Thoracic aorta (tissue), 2 donors: ENCODE data around the gene GSTT2. TPM values are rescaled to one million over a fixed set of nuclear protein-coding genes. Genes with fewer than 3 reads are reported as not detected.

Experiments
- ATAC-seq: fragments of 150-250 bp; one replicate; pipeline ENCODE4 v1.8.0; 2017; ENCODE audit warnings: low read depth; ENCODE audit not compliant: insufficient number of reproducible peaks, low FRiP score
- DNase-seq: peaks from one replicate; pipeline ENCODE4 v3.0.0-alpha.2; 2020; ENCODE audit warnings: low spot score
- H3K27ac ChIP-seq, 2 donors: fragments of 200-600 bp; sonication (generic); 1 replicate in 1 of 2; 2 replicates in 1 of 2; pipeline ENCODE4 v1.5.1; 2016; ENCODE audit warnings: mild to moderate bottlenecking in 2 of 2, moderate library complexity in 2 of 2
- H3K27me3 ChIP-seq: fragments of 200-600 bp; sonication (generic); replicated peaks from 2 replicates; pipeline ENCODE4 v1.6.0; 2016; ENCODE audit warnings: mild to moderate bottlenecking; ENCODE audit not compliant: insufficient read depth
- H3K36me3 ChIP-seq: fragments of 200-600 bp; sonication (generic); one replicate; pipeline ENCODE4 v1.5.1; 2016
- H3K4me1 ChIP-seq, 2 donors: fragments of 200-600 bp; sonication (generic); 1 replicate in 1 of 2; 2 replicates in 1 of 2; pipeline versions ENCODE4 v1.5.1 to v1.6.0; 2016; ENCODE audit warnings: low read depth in 2 of 2, mild to moderate bottlenecking in 1 of 2; ENCODE audit not compliant: control insufficient read depth in 1 of 2
- H3K4me3 ChIP-seq: fragments of 200-600 bp; sonication (generic); 2 replicates; pipeline ENCODE4 v1.5.1; 2016; ENCODE audit warnings: mild to moderate bottlenecking
- H3K9me3 ChIP-seq: fragments of 200-600 bp; sonication (generic); 2 replicates; pipeline ENCODE4 v1.5.1; 2016
- total RNA-seq, 2 donors: library from RNA; depleted of rRNA; stranded (reverse); fragments of >200 nt; gene quantifications; one replicate each; pipeline versions ENCODE4 v1.1.0 to v1.2.3, GENCODE V29; 2016
- TF ChIP-seq, protein P1 (sequence below): fragments of 200-600 bp; sonication (generic); IDR thresholded peaks from one replicate; pipeline ENCODE4 v1.5.1; 2019; ENCODE audit warnings: antibody characterized with exemption

GSTT2 gene
- total RNA-seq, 2 donors from 2014 or later, result not detected

DNA sequence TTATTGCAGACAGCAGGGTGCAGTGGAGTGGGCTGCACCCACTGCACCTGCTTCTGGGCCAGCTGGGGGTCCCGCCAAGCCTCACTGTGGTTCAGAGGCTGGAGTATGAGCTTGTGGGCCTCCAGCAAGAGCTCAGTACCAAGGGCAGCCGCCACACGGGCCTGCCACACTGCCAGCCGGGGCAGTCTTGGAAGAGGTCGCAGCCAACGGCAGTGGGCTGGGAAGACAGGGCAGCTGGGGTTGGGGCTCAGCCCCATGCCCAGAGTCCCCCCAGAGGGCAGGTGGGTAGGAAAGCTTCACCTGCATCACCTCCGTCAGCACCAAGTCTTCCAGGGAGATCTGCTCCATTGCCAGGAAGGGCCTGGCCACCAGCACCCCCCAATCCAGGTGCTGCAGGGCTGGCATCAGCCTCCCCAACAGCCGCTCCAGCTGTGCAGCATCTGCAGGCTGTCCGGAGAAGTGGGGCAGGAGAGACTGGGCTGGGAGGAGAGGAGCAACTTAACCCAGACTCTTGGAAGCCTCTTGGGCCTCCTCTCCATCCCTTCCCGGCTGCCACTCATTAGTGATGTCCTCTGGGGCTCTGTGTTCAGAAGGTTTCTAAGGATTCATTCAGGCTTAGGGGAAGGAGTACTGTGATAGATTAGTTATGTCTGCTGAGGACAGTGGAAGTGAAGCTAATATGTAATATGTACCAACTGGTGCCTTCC, 26.4 kb downstream of the GSTT2 start:
- DNase-seq, result no peak
- Histone ChIP-seq H3K9me3 (no peaks in the 10 kb centered on the region), H3K27me3 (no peaks in the 10 kb centered on the region), H3K4me1 (peaks cover 6 to 16% of the 10 kb centered on the region in 2 donors), H3K27ac (peak overlapping the region in 1 of 2 donors; percentile 67), H3K4me3 (no peak overlapping the region), H3K36me3 (no peaks in the 10 kb centered on the region)
- TF ChIP-seq, protein P1, sequence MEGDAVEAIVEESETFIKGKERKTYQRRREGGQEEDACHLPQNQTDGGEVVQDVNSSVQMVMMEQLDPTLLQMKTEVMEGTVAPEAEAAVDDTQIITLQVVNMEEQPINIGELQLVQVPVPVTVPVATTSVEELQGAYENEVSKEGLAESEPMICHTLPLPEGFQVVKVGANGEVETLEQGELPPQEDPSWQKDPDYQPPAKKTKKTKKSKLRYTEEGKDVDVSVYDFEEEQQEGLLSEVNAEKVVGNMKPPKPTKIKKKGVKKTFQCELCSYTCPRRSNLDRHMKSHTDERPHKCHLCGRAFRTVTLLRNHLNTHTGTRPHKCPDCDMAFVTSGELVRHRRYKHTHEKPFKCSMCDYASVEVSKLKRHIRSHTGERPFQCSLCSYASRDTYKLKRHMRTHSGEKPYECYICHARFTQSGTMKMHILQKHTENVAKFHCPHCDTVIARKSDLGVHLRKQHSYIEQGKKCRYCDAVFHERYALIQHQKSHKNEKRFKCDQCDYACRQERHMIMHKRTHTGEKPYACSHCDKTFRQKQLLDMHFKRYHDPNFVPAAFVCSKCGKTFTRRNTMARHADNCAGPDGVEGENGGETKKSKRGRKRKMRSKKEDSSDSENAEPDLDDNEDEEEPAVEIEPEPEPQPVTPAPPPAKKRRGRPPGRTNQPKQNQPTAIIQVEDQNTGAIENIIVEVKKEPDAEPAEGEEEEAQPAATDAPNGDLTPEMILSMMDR, result no peak
- ATAC-seq, result no peak

DNA sequence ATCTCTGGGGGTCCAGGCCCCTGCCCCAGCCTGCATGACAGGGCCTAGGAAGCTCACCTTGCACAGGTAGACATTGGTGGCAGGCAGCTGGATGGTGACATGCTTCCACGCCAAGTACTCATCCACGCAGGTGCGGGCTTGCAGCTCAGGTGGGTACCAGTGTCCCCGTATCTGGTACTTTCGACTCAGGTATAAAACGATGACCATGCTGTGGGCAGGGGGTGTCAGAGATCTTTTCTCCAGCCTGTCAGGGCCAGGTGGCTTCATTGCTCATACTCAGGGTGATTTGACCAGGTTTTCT, 26.9 kb downstream of the GSTT2 start:
- TF ChIP-seq, protein P1, result no peak
- ATAC-seq (no peak), DNase-seq (no peak)
- H3K4me3 ChIP-seq, result no peak overlapping the region
- peaks cover 6 to 16% of the 10 kb centered on the region in 2 donors for H3K4me1 ChIP-seq
- H3K27ac ChIP-seq, result no peak overlapping the region
- no peaks in the 10 kb centered on the region for H3K36me3 ChIP-seq
- H3K9me3 ChIP-seq, result no peaks in the 10 kb centered on the region
- H3K27me3 ChIP-seq, result no peaks in the 10 kb centered on the region

DNA sequence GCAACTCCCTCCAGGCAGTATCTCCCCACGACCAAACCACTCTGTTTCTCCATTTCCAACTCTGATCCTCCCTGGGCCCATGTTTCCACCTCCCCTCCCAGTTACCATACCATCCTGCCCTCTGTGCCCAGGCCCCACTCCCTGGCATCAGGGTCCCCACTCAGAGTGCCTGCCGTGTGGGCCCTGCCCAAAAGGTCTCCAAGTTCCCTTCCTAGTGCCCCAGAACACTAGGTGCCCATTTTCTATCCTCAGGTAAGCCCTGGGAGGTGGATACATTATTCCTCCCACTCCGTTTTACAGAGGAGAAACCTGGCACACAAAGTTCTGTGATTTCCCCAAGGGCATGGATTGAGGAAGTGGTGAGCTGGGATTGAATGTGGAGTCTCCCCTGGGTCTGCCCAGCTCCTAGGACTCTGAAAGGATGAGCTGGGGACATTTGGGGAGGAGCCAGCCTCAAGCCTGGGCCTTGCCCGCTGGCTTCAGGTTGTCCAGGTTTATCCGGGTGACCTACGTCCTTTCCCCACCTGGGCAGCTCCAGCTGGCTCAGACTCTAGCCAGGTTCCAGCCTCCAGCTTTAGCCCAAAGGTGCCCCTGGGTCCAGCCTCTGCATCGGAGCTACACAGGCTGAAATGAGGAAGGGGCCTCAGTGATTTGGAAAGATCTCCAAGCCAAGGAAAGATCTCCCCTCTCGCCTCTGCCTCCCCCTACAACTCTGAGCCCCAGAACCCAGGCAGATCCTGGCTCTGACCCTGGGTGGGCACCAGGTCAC, 27.5 kb downstream of the GSTT2 start:
- Histone ChIP-seq H3K4me1 (peaks cover 11 to 20% of the 10 kb centered on the region in 2 donors), H3K4me3 (no peak overlapping the region), H3K36me3 (no peaks in the 10 kb centered on the region), H3K27ac (no peak overlapping the region), H3K27me3 (no peaks in the 10 kb centered on the region), H3K9me3 (no peaks in the 10 kb centered on the region)
- DNase-seq, result no peak
- TF ChIP-seq, protein P1, result no peak
- no peak for ATAC-seq

DNA sequence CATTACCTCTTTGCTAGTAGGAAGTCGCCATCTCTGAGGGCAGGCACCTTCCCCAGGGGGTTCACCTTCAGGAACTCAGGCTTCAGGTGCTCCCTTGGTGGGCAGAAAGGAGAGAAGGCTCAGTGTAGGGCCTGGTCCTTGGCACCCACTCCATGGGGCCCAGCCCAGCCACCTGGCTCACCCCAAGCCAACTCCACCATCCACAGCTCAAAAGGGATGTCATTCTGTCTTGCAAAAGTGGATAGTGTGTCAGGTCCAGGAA, 28.0 kb downstream of the GSTT2 start:
- H3K4me3 ChIP-seq, result no peak overlapping the region
- TF ChIP-seq, protein P1, result no peak
- H3K4me1 ChIP-seq, result peaks cover 16 to 25% of the 10 kb centered on the region in 2 donors
- H3K9me3 ChIP-seq, result no peaks in the 10 kb centered on the region
- ATAC-seq, result no peak
- DNase-seq, result no peak
- H3K36me3 ChIP-seq, result no peaks in the 10 kb centered on the region
- no peak overlapping the region for H3K27ac ChIP-seq
- H3K27me3 ChIP-seq, result no peaks in the 10 kb centered on the region

DNA sequence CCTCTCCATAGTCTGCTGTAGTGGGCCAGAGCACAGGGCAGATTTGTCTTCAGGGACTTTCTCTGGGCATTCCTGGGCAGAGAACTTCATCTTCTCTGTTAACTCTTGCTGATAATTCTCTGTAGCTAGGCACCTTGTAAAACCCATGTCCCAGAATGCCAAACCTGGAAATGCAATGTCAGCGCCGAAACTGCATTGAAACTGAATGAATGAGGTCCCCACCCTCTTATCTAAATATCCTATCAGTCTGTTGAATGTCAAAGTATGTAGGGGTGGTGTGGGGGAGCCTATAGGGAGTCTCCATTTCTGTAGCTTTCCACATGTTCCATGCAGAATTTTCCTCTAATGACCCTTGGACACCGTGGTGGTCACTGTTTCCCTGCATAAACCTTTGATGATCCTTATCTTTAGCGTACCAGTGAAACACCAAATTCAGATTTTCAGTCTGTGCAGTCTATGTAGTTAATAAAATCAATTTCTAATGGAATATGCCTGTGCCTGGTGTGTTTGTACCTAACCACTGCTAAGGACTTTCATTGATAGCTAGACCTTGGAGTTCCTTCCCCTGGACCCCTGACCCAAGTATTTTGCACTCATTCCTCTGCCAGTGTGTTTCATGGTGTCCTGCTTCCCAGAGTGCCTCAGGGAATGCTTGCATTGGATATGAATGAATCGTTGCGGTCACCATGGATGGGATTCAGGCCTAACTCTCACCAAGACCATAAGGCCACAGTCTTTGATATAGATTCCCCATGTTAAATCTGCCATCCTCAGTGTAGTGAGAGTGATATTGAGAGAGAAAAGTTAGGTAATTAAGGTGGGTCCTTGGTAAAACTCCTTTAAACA, 28.7 kb downstream of the GSTT2 start:
- no peak for ATAC-seq
- no peak overlapping the region for H3K4me3 ChIP-seq
- no peaks in the 10 kb centered on the region for H3K9me3 ChIP-seq

More for the DNA sequence above, 28.7 kb downstream of the GSTT2 start:
- Histone ChIP-seq H3K36me3 (no peaks in the 10 kb centered on the region), H3K27ac (no peak overlapping the region), H3K27me3 (no peaks in the 10 kb centered on the region), H3K4me1 (peaks cover 17 to 31% of the 10 kb centered on the region in 2 donors)
- TF ChIP-seq, protein P1, result no peak
- no peak for DNase-seq
